ENCODE results near the gene CCL21. TPM values are rescaled to one million over a fixed set of nuclear protein-coding genes. Genes with fewer than 3 reads are reported as not detected.
"Not testable (repeated sequence)": the region's sequence is repeated elsewhere in the genome, so short reads cannot be mapped to it uniquely, and the experiment has no call there.

The CCL21 gene
- total and polyA plus RNA-seq, 2 of the 4 experiments (the other 2 are of a cell fraction): not detected

DNA sequence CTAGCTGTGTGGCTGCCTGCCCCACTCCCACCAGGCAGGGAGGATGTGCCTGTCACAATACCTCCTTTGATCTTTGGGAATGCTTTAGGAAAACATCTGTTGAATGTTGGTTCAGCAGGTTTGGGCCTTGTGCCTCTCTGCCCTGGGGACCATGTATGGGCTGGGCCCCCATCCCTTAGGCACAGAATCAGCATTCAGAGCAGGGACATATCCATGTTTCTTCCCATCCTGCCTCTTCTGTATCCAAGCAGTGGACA is 9.8 kb upstream of the CCL21 start:
- BruUV-seq (replicated peaks); H3K56ac ChIP-seq (ENCODE audit: extremely low read depth, insufficient read depth, low read length); H2AK5ac ChIP-seq (ENCODE audit: low read depth, low read length); CTCF ChIA-PET; H4K5ac ChIP-seq (ENCODE audit: low read depth, low read length); H2AK9ac ChIP-seq (replicated peaks; ENCODE audit: low read depth, low read length, poor library complexity); intact Hi-C loops (cut with micrococcal nuclease); H2BK5ac ChIP-seq (ENCODE audit: low read depth, low read length, poor library complexity, severe bottlenecking); POLR2A ChIA-PET (ENCODE audit: unreplicated experiment); H3K9me3 ChIP-seq (ENCODE audit: control insufficient read depth, insufficient read depth, low read length); H3K36me3 ChIP-seq (ENCODE audit: control insufficient read depth, insufficient read depth, low read length); H4K91ac ChIP-seq (ENCODE audit: insufficient read depth, low read depth, low read length); H3K18ac ChIP-seq (ENCODE audit: low read depth, low read length); H3K14ac ChIP-seq (replicated peaks; ENCODE audit: low read depth, low read length); ATAC-seq (ENCODE audit: low read depth); H2BK120ac ChIP-seq (ENCODE audit: low read depth, low read length); H3K9ac ChIP-seq (ENCODE audit: low read depth, low read length); H3K4me3 ChIP-seq (ENCODE audit: insufficient read depth, low read depth, low read length); H3K4me2 ChIP-seq (ENCODE audit: low read depth, low read length); H2AFZ ChIP-seq (replicated peaks; ENCODE audit: low read length, poor library complexity); H4K8ac ChIP-seq (ENCODE audit: low read depth in 2 of 2, low read length in 2 of 2); H3K27ac ChIP-seq (ENCODE audit: insufficient read depth, low read length); H4K20me1 ChIP-seq (ENCODE audit: insufficient read depth, low read length); H2BK15ac ChIP-seq (ENCODE audit: low read depth, low read length); dilution Hi-C loops (cut with HindIII; ENCODE audit: low sequenced_read_pairs, unreplicated experiment); H2BK20ac ChIP-seq (ENCODE audit: low read depth, low read length); H3K9me1 ChIP-seq (ENCODE audit: insufficient read depth, low read length); in situ Hi-C loops (cut with MboI; ENCODE audit: low sequenced_read_pairs); H3K23ac ChIP-seq (ENCODE audit: low read depth, low read length); H3K79me1 ChIP-seq (ENCODE audit: low read depth in 1 of 2, low read length in 2 of 2); DNase-seq; H3K4ac ChIP-seq (ENCODE audit: low read depth, low read length); H3K4me1 ChIP-seq (ENCODE audit: control insufficient read depth, insufficient read depth, low read length): not testable (repeated sequence)
- H3K27me3 ChIP-seq (ENCODE audit: control insufficient read depth, insufficient read depth, low read length): peaks cover 19% of the 10 kb centered on the region

Measured in IMR-90 (cell line).